ENCODE data around the gene LSM2. TPM values are rescaled to one million over a fixed set of nuclear protein-coding genes. Genes with fewer than 3 reads are reported as not detected.

LSM2 gene
- polyA plus RNA-seq, 3 donors, result 26.0 to 41.0 (median 40.0) TPM

GRCh38 chr6:31767096-31767645 lies 39.6 kb downstream of the LSM2 start:
- Histone ChIP-seq H3K4me3 (replicated peaks in 1 of 3; ENCODE audit: low read depth in 2 of 3, low read length in 3 of 3) (no peak overlapping the region), H3K79me2 (ENCODE audit: insufficient read depth, low read length) (no peaks in the 10 kb centered on the region), H4K20me1 (ENCODE audit: insufficient read depth, low read length) (no peaks in the 10 kb centered on the region), H3K4me1 (ENCODE audit: control insufficient read depth in 1 of 2, insufficient read depth in 2 of 2, low read length in 2 of 2) (peaks cover 29 to 30% of the 10 kb centered on the region in 2 donors), H3K9me3 (replicated peaks in 1 of 2; ENCODE audit: control insufficient read depth in 1 of 2, insufficient read depth in 1 of 2, low read length in 2 of 2) (no peaks in the 10 kb centered on the region), H3K27ac (ENCODE audit: low read depth in 1 of 2, low read length in 2 of 2) (peak overlapping the region; percentile 2 to 53), H3K9ac (ENCODE audit: insufficient read depth, low read length, poor library complexity, severe bottlenecking) (no peak overlapping the region), H3K4me2 (replicated peaks; ENCODE audit: extremely low read depth, low read length, poor library complexity, severe bottlenecking) (no peak overlapping the region), H3K27me3 (ENCODE audit: control insufficient read depth in 2 of 2, insufficient read depth in 2 of 2, low read length in 2 of 2) (no peaks in the 10 kb centered on the region), H3K36me3 (replicated peaks in 1 of 2; ENCODE audit: control insufficient read depth in 1 of 2, insufficient read depth in 2 of 2, low read length in 2 of 2) (peaks cover 0 to 7% of the 10 kb centered on the region in 2 donors), H2AFZ (ENCODE audit: insufficient read depth, low read depth, low read length, poor library complexity, severe bottlenecking) (no peak overlapping the region)
- peaks cover 29% of the 10 kb centered on the region for H3K4me1 Mint-ChIP-seq
- H3K4me3 Mint-ChIP-seq, result peak overlapping the region in 1 of 2 donors; percentile 31
- H3K27me3 Mint-ChIP-seq (ENCODE audit: low read depth in 3 of 3), result peaks cover 0 to 11% (median 4%) of the 10 kb centered on the region in 3 donors
- peaks cover 8 to 17% of the 10 kb centered on the region in 2 donors for H3K36me3 Mint-ChIP-seq
- TF ChIP-seq CTCF (IDR thresholded peaks at IDR 0.05), result no peak
- peaks cover 0 to 1% (median 0%) of the 10 kb centered on the region in 7 donors for H3K9me3 Mint-ChIP-seq
- 97% methylated on average over 4 of the region's 6 CpGs for WGBS (ENCODE audit: insufficient coverage)
- intact Hi-C loops (cut with micrococcal nuclease), result loop anchor here in 1 of 2 donors (5.0 kb wide), 2 partner anchors 35 to 90 kb away; no protein-coding TSS in a partner anchor
- peak overlapping the region in 6 of 7 donors; percentile 11 to 92 (median 64) for H3K27ac Mint-ChIP-seq
- DNase-seq, result peak in 1 of 3 donors; percentile 20

DNA sequence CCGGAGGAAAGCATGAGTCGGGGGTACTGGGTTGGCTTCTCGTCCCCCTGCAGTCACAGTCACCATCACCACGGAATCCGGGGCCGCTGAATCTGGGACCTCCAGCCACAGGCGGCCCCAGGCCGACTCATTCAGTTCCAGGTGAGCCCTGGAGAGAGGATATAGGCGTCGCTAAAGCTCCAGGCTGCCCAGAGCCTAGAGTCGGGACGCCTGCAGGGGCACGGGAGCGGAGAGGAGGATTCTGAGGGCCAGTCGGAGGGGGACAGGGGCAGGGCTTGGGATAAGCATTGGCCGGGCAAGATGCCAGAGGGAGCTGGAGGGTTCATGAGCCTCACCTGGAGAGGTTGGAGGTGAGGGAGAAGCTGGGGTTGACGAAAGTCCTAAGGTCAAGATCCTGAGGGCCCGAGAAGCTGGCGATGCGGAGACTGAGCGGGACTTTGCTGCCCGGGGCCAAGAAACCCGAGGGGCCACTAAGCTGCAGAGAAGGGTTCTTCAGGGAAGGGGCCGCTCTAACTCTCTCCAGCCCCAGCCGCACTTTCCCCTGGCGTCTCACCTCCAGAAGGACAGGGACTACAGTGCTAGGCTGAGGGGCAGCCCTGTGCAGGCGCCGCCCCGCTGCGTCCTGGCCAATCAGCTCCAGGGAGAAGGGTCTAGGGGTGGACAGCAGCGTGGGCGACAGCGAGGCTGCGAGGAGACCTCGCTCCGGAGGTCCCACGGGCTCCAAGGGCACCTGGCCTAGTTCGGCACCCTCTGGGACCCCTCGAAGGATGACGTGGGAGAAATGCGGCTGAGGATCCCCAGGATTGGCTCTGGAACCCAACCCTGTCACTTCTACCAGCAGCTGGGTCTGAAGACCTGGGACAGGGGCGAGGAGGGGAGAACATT lies 40.6 kb downstream of the LSM2 start:
- H3K9me3 ChIP-seq (replicated peaks in 1 of 2; ENCODE audit: control insufficient read depth in 1 of 2, insufficient read depth in 1 of 2, low read length in 2 of 2), result no peaks in the 10 kb centered on the region
- no peak overlapping the region for H3K4me3 Mint-ChIP-seq
- H3K4me2 ChIP-seq (replicated peaks; ENCODE audit: extremely low read depth, low read length, poor library complexity, severe bottlenecking), result no peak overlapping the region
- H3K36me3 ChIP-seq (replicated peaks in 1 of 2; ENCODE audit: control insufficient read depth in 1 of 2, insufficient read depth in 2 of 2, low read length in 2 of 2), result peaks cover 5 to 17% of the 10 kb centered on the region in 2 donors
- H2AFZ ChIP-seq (ENCODE audit: insufficient read depth, low read depth, low read length, poor library complexity, severe bottlenecking), result no peak overlapping the region
- intact Hi-C loops (cut with micrococcal nuclease), result loop anchor here in 1 of 2 donors (5.0 kb wide), 2 partner anchors 34 to 89 kb away; no protein-coding TSS in a partner anchor
- DNase-seq, result no peak
- H3K27me3 Mint-ChIP-seq (ENCODE audit: low read depth in 3 of 3), result peaks cover 0 to 11% (median 4%) of the 10 kb centered on the region in 3 donors
- peaks cover 0 to 1% (median 0%) of the 10 kb centered on the region in 7 donors for H3K9me3 Mint-ChIP-seq
- peaks cover 17 to 27% of the 10 kb centered on the region in 2 donors for H3K36me3 Mint-ChIP-seq
- TF ChIP-seq CTCF (IDR thresholded peaks at IDR 0.05), result no peak
- no peaks in the 10 kb centered on the region for H4K20me1 ChIP-seq (ENCODE audit: insufficient read depth, low read length)
- H3K9ac ChIP-seq (ENCODE audit: insufficient read depth, low read length, poor library complexity, severe bottlenecking), result no peak overlapping the region
- no peaks in the 10 kb centered on the region for H3K79me2 ChIP-seq (ENCODE audit: insufficient read depth, low read length)
- WGBS (ENCODE audit: insufficient coverage), result 91% methylated on average over 34 of the region's 42 CpGs
- no peak overlapping the region for H3K27ac ChIP-seq (ENCODE audit: low read depth in 1 of 2, low read length in 2 of 2)
- H3K4me1 ChIP-seq (ENCODE audit: control insufficient read depth in 1 of 2, insufficient read depth in 2 of 2, low read length in 2 of 2), result peaks cover 29 to 30% of the 10 kb centered on the region in 2 donors
- H3K4me1 Mint-ChIP-seq, result peaks cover 29% of the 10 kb centered on the region
- H3K27ac Mint-ChIP-seq, result peak overlapping the region in 4 of 7 donors; percentile 49 to 77 (median 70)
- H3K27me3 ChIP-seq (ENCODE audit: control insufficient read depth in 2 of 2, insufficient read depth in 2 of 2, low read length in 2 of 2), result no peaks in the 10 kb centered on the region
- no peak overlapping the region for H3K4me3 ChIP-seq (replicated peaks in 1 of 3; ENCODE audit: low read depth in 2 of 3, low read length in 3 of 3)

Data from CD14-positive monocyte (primary cell).